ENCODE data around the gene CACNA2D4. TPM values are rescaled to one million over a fixed set of nuclear protein-coding genes. Genes with fewer than 3 reads are reported as not detected.

CACNA2D4 gene
- total RNA-seq, 1 donor from 2014 or later = 0.30 TPM

DNA sequence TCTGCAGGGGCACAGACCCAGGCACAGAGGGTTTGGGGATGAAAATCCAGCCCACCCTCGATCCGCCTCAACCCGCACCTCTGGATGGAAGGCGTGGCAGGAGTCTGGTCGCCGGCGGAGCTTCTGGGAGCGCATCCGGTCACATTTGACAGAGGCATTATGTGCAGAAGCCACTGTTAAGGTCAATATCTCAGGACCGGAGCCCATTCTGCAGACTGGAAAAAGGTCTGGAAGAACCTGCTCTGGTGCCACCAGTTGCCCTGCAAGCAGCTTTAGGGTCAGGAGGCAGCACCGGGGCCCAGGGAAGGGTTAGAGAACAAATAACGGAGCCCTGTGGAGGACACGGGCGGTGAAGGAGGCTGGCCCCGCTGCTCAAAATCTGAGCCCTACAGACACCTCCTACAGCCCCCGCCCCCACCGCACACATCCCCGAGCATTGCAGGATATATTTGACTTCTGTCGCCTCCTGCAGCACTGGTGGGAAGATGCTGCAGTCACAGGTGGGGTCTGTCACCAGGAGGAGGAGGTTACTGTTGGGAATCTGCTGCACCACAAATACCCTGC lies 123.1 kb downstream of the CACNA2D4 start:
- Mint-ChIP-seq H3K9me3 (ENCODE audit: low read depth) (no peaks in the 10 kb centered on the region), H3K4me1 (ENCODE audit: low read depth) (peaks cover 26% of the 10 kb centered on the region), H3K4me3 (ENCODE audit: unreplicated experiment) (no peak overlapping the region), H3K36me3 (ENCODE audit: low read depth) (no peaks in the 10 kb centered on the region), H3K27me3 (ENCODE audit: low read depth) (no peaks in the 10 kb centered on the region), H3K27ac (ENCODE audit: unreplicated experiment) (no peak overlapping the region)
- peak; percentile 59 for DNase-seq (ENCODE audit: low spot score)
- TF ChIP-seq, protein P1, sequence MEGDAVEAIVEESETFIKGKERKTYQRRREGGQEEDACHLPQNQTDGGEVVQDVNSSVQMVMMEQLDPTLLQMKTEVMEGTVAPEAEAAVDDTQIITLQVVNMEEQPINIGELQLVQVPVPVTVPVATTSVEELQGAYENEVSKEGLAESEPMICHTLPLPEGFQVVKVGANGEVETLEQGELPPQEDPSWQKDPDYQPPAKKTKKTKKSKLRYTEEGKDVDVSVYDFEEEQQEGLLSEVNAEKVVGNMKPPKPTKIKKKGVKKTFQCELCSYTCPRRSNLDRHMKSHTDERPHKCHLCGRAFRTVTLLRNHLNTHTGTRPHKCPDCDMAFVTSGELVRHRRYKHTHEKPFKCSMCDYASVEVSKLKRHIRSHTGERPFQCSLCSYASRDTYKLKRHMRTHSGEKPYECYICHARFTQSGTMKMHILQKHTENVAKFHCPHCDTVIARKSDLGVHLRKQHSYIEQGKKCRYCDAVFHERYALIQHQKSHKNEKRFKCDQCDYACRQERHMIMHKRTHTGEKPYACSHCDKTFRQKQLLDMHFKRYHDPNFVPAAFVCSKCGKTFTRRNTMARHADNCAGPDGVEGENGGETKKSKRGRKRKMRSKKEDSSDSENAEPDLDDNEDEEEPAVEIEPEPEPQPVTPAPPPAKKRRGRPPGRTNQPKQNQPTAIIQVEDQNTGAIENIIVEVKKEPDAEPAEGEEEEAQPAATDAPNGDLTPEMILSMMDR (IDR thresholded peaks at IDR 0.05) = no peak

DNA sequence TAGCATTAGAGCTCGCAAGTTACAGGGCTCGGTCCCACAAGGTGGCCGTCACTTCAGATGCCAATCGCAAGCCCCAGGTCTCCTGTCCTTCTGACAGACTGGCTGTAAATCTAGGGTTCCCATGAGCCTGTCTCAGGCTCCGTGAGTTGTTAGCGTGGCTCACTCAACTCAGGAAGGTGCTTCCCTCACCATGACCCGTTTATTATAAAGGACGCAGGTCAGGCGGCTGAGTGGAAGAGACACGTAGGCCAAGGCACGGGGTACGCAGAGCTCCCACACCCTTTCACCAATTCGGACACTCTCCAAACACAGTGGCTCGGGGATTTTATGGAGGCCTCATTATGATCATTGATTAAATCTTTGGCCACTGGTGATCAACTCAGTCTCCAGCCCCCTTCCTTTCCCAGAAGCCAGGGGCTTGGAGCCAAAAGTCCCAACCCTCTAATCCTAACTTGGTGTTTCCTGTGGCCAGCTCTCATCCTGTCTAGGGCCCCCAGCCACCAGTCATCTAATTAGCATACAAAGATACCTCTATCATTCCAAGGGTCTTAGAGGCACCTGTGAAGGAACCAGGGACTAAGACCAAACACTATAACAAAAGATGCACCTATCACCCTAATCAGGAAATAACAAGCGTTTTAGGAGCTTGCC lies 123.9 kb downstream of the CACNA2D4 start:
- no peaks in the 10 kb centered on the region for H3K36me3 Mint-ChIP-seq (ENCODE audit: low read depth)
- H3K27me3 Mint-ChIP-seq (ENCODE audit: low read depth) = no peaks in the 10 kb centered on the region
- DNase-seq (ENCODE audit: low spot score) = no peak
- no peak overlapping the region for H3K27ac Mint-ChIP-seq (ENCODE audit: unreplicated experiment)
- H3K4me1 Mint-ChIP-seq (ENCODE audit: low read depth) = peaks cover 26% of the 10 kb centered on the region
- no peaks in the 10 kb centered on the region for H3K9me3 Mint-ChIP-seq (ENCODE audit: low read depth)
- H3K4me3 Mint-ChIP-seq (ENCODE audit: unreplicated experiment) = no peak overlapping the region
- TF ChIP-seq, protein P1 (IDR thresholded peaks at IDR 0.05) = no peak

DNA sequence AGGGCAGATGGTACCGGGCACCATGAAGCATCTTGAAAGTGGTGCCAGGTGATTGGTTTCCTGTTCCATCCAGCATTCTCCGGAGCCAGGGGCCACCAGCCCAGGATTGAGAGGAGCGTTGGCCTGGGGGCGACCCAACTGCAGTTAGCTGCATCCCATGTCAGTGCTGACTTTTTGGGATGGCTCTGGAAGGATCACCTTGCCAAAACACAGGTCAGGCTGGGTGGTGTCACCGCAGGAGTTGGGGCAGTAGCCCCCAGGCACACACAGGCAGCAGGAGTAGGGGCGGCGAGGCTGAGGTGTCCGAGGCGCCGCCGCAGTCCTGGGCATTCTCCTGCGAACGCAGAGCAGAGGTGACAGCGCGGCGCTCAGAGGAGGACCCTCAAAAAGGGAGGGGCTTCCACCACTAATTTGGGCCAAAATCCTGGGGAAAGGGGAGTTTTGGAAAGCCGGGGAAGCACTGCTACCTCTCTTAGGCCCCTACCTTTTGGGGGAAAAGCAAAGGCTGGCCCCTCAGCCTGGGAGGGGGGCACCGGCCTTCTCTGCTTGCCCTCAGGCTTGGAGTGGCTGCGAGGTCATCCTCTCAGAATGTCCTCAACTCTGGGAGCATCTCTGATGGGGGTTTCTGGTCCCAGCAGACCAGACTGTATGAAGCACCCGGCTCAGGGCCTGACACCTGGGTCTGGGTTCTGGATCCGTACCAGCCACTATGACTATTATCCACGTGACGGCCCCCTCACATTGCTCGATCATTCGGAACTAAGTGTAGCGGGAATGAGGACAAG lies 124.8 kb downstream of the CACNA2D4 start:
- Mint-ChIP-seq H3K36me3 (ENCODE audit: low read depth) (no peaks in the 10 kb centered on the region), H3K9me3 (ENCODE audit: low read depth) (no peaks in the 10 kb centered on the region), H3K4me3 (ENCODE audit: unreplicated experiment) (no peak overlapping the region), H3K4me1 (ENCODE audit: low read depth) (peaks cover 26% of the 10 kb centered on the region), H3K27ac (ENCODE audit: unreplicated experiment) (no peak overlapping the region), H3K27me3 (ENCODE audit: low read depth) (no peaks in the 10 kb centered on the region)
- peak; percentile 72 for DNase-seq (ENCODE audit: low spot score)
- TF ChIP-seq, protein P1 (IDR thresholded peaks at IDR 0.05) = no peak

DNA sequence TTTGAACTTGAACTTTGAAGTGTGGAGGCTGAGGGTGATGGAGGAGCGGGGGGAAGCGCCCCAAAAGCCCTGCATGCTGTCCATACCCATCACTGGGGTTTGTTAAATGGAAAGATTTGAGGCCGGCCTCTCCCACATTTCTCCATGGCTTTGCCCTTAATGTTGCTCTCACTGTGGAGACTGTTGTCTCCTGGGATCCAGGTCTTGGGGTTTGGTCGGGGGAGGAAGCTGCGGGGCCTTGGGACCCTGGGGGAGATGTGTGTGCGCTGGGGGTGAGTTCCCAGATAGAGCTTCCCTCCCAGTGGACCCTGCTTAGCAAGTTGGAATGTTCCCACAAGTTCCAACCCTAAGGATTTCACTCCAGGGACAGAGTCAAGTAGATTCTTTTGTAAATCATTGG lies 126.0 kb downstream of the CACNA2D4 start:
- peak overlapping the region; percentile 41 for H3K27ac Mint-ChIP-seq (ENCODE audit: unreplicated experiment)
- peaks cover 26% of the 10 kb centered on the region for H3K4me1 Mint-ChIP-seq (ENCODE audit: low read depth)
- H3K27me3 Mint-ChIP-seq (ENCODE audit: low read depth) = no peaks in the 10 kb centered on the region
- no peak for DNase-seq (ENCODE audit: low spot score)
- no peaks in the 10 kb centered on the region for H3K36me3 Mint-ChIP-seq (ENCODE audit: low read depth)
- TF ChIP-seq, protein P1 (IDR thresholded peaks at IDR 0.05) = no peak
- no peaks in the 10 kb centered on the region for H3K9me3 Mint-ChIP-seq (ENCODE audit: low read depth)
- H3K4me3 Mint-ChIP-seq (ENCODE audit: unreplicated experiment) = no peak overlapping the region

DNA sequence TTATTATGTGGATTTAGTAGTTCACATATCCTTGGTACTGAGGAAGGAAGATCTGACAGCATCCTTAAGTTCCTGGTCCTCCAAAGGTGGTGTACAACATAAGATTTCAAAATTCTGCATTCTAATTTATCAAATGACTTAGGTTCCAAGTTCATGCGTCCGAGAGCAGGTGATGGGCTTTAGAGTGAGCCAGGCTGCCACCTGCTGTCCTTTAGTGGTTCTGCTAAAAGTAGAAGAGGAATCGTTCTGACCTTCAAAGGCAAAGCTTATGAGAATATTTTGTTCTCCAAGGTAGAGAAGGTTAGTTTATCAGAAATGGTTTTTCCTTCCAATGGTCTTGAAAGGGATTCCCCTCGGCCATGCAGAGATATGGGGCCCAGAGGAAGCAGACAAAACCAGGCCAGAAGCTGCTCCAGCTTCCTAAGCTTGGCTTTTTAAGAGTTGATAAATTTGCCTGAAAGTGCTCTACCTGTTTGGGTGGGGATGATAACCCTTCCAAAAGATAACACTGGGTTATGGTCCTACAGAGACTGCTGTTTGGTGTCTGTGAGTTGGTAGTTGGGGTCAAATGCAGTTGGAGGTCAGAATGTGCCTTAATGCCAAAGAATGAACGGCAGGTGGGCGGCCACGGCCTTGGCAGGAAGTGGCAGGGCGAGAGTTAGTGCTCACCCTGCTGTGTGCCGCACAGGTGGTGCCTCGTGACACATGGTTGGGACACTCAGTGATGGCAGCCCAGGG lies 127.2 kb downstream of the CACNA2D4 start:
- H3K27me3 Mint-ChIP-seq (ENCODE audit: low read depth) = no peaks in the 10 kb centered on the region
- H3K4me3 Mint-ChIP-seq (ENCODE audit: unreplicated experiment) = no peak overlapping the region
- H3K36me3 Mint-ChIP-seq (ENCODE audit: low read depth) = no peaks in the 10 kb centered on the region
- peaks cover 26% of the 10 kb centered on the region for H3K4me1 Mint-ChIP-seq (ENCODE audit: low read depth)
- no peaks in the 10 kb centered on the region for H3K9me3 Mint-ChIP-seq (ENCODE audit: low read depth)
- H3K27ac Mint-ChIP-seq (ENCODE audit: unreplicated experiment) = no peak overlapping the region
- TF ChIP-seq, protein P1 (IDR thresholded peaks at IDR 0.05) = peak; percentile 96
- DNase-seq (ENCODE audit: low spot score) = no peak
